Cardiac fibroblast (primary cell): ENCODE measurements around the gene CTDP1.

ENCODE experiments used
- DNase-seq, 2 donors: peaks; one replicate each; pipeline versions ENCODE4 v3.0.0 to v3.0.0-alpha.2; 2010; ENCODE audit warnings: low read depth in 2 of 2
- H3K4me3 ChIP-seq, 2 donors: replicated peaks in 1 of 2; 1 replicate in 1 of 2; 2 replicates in 1 of 2; pipeline ENCODE4 v1.5.1; 2011; ENCODE audit warnings: low read depth in 2 of 2, low read length in 2 of 2, mild to moderate bottlenecking in 2 of 2, moderate library complexity in 1 of 2
- CTCF ChIP-seq: IDR thresholded peaks from one replicate; pipeline ENCODE4 v1.5.1; 2011; ENCODE audit warnings: low read depth, mild to moderate bottlenecking, low read length, inconsistent platforms

CTDP1 gene

GRCh38 chr18:79707671-79708070 lies 28.1 kb downstream of the CTDP1 start:
- H3K4me3 ChIP-seq = no peak overlapping the region
- no peak for DNase-seq
- TF ChIP-seq CTCF = no peak

GRCh38 chr18:79708412-79708811 lies 28.8 kb downstream of the CTDP1 start:
- no peak for TF ChIP-seq CTCF
- no peak for DNase-seq
- no peak overlapping the region for H3K4me3 ChIP-seq

GRCh38 chr18:79712206-79712857 lies 32.7 kb downstream of the CTDP1 start:
- H3K4me3 ChIP-seq = no peak overlapping the region
- no peak for TF ChIP-seq CTCF
- DNase-seq = no peak

- H3K4me3 ChIP-seq = no peak overlapping the region
- no peak for DNase-seq
- no peak for TF ChIP-seq CTCF
Observed at GRCh38 chr18:79713341-79713740, 33.7 kb downstream of the CTDP1 start.

GRCh38 chr18:79714531-79715240 lies 35.1 kb downstream of the CTDP1 start:
- no peak for DNase-seq
- TF ChIP-seq CTCF = no peak
- no peak overlapping the region for H3K4me3 ChIP-seq

GRCh38 chr18:79715280-79715679 lies 35.7 kb downstream of the CTDP1 start:
- no peak overlapping the region for H3K4me3 ChIP-seq
- no peak for DNase-seq
- TF ChIP-seq CTCF = no peak

- no peak for TF ChIP-seq CTCF
- no peak overlapping the region for H3K4me3 ChIP-seq
- no peak for DNase-seq
Observed at GRCh38 chr18:79717059-79717458, 37.5 kb downstream of the CTDP1 start.
